ENCODE data around the gene USP15.
"Not testable (repeated sequence)": the region's sequence is repeated elsewhere in the genome, so short reads cannot be mapped to it uniquely, and the experiment has no call there.

USP15 gene

DNA sequence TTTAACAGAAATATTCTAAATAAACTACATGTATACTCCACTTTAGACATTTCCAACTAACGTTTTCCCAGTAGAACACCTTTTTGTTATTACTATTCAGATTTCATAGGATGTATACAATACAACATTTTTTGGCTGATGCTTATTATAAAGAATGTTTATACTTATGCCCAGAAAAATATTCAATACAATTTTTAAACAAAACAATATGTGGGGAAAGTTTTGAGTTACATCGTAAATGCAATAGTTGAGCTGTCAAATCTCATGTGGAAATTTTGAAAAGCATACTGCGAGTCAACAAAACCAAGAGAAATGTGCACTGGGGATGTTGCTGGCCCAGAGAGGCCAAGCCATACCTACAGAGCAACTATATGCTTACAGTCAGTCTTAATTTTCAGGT is 188.2 kb downstream of the USP15 start:
- DNase-seq (ENCODE audit: low read depth in 1 of 2, low spot score in 1 of 2), result no peak
- no peak overlapping the region for H3K27ac ChIP-seq (replicated peaks)
- no peaks in the 10 kb centered on the region for H3K27me3 ChIP-seq (ENCODE audit: insufficient read depth, poor library complexity, severe bottlenecking)
- TF ChIP-seq, protein P1, sequence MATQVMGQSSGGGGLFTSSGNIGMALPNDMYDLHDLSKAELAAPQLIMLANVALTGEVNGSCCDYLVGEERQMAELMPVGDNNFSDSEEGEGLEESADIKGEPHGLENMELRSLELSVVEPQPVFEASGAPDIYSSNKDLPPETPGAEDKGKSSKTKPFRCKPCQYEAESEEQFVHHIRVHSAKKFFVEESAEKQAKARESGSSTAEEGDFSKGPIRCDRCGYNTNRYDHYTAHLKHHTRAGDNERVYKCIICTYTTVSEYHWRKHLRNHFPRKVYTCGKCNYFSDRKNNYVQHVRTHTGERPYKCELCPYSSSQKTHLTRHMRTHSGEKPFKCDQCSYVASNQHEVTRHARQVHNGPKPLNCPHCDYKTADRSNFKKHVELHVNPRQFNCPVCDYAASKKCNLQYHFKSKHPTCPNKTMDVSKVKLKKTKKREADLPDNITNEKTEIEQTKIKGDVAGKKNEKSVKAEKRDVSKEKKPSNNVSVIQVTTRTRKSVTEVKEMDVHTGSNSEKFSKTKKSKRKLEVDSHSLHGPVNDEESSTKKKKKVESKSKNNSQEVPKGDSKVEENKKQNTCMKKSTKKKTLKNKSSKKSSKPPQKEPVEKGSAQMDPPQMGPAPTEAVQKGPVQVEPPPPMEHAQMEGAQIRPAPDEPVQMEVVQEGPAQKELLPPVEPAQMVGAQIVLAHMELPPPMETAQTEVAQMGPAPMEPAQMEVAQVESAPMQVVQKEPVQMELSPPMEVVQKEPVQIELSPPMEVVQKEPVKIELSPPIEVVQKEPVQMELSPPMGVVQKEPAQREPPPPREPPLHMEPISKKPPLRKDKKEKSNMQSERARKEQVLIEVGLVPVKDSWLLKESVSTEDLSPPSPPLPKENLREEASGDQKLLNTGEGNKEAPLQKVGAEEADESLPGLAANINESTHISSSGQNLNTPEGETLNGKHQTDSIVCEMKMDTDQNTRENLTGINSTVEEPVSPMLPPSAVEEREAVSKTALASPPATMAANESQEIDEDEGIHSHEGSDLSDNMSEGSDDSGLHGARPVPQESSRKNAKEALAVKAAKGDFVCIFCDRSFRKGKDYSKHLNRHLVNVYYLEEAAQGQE (IDR thresholded peaks at IDR 0.05; ENCODE audit: insufficient replicate concordance, low read depth), result no peak
- TF ChIP-seq, protein P2, sequence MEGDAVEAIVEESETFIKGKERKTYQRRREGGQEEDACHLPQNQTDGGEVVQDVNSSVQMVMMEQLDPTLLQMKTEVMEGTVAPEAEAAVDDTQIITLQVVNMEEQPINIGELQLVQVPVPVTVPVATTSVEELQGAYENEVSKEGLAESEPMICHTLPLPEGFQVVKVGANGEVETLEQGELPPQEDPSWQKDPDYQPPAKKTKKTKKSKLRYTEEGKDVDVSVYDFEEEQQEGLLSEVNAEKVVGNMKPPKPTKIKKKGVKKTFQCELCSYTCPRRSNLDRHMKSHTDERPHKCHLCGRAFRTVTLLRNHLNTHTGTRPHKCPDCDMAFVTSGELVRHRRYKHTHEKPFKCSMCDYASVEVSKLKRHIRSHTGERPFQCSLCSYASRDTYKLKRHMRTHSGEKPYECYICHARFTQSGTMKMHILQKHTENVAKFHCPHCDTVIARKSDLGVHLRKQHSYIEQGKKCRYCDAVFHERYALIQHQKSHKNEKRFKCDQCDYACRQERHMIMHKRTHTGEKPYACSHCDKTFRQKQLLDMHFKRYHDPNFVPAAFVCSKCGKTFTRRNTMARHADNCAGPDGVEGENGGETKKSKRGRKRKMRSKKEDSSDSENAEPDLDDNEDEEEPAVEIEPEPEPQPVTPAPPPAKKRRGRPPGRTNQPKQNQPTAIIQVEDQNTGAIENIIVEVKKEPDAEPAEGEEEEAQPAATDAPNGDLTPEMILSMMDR (IDR thresholded peaks at IDR 0.05; ENCODE audit: insufficient read depth, low read length), result no peak
- no peak for TF ChIP-seq GABPA (IDR thresholded peaks at IDR 0.05; ENCODE audit: low read depth)
- no peak for TF ChIP-seq POLR2AphosphoS5 (IDR thresholded peaks at IDR 0.05; ENCODE audit: low read depth)
- no peak for TF ChIP-seq SPI1 (IDR thresholded peaks at IDR 0.05; ENCODE audit: borderline replicate concordance, low read depth)
- no peak overlapping the region for H3K4me3 ChIP-seq (replicated peaks; ENCODE audit: insufficient read depth, low read length)

DNA sequence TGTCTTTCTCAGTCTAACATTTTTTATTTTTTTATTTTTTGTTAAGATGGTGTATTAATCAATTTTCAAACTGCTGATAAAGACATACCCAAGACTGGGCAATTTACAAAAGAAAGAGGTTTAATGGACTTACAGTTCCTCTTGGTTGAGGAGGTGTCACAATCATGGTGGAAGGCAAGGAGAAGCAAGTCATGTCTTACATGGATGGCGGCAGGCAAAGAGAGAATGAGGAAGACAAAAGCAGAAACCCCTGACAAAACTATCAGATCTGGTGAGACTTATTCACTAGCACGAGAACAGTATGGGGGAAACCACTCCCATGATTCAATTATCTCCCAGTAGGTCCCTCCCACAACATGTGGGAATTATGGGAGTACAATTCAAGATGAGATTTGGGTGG is 195.2 kb downstream of the USP15 start:
- not testable (repeated sequence) for H3K27me3 ChIP-seq (ENCODE audit: insufficient read depth, poor library complexity, severe bottlenecking); H3K27ac ChIP-seq (replicated peaks); H3K4me3 ChIP-seq (replicated peaks; ENCODE audit: insufficient read depth, low read length)
- peak in 1 of 2 experiments; percentile 28 for DNase-seq (ENCODE audit: low read depth in 1 of 2, low spot score in 1 of 2)

DNA sequence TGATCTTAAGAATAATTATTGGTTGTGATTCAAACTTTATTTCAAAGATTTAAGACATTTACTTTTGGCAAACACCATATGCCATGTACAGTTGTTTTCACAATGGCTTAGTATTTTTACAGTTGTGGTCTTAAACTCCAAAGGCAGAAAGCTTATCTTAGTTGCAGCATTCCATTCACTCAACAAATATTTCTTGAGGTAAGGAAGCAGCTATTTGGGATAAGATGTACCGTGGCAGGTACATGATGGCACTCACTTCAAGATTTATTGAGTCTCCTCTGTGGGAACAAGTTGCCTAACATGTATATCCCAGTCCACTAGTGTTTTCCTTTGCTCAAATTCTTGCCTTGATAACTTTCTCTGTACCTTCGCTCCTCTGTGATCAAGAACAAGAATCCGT is 198.4 kb downstream of the USP15 start:
- no peak for DNase-seq (ENCODE audit: low read depth in 1 of 2, low spot score in 1 of 2)
- no peak overlapping the region for H3K4me3 ChIP-seq (replicated peaks; ENCODE audit: insufficient read depth, low read length)
- H3K27me3 ChIP-seq (ENCODE audit: insufficient read depth, poor library complexity, severe bottlenecking), result no peaks in the 10 kb centered on the region
- no peak overlapping the region for H3K27ac ChIP-seq (replicated peaks)
- TF ChIP-seq GABPA (IDR thresholded peaks at IDR 0.05; ENCODE audit: low read depth) (no peak), SPI1 (IDR thresholded peaks at IDR 0.05; ENCODE audit: borderline replicate concordance, low read depth) (no peak), POLR2AphosphoS5 (IDR thresholded peaks at IDR 0.05; ENCODE audit: low read depth) (no peak)
- TF ChIP-seq, protein P2 (IDR thresholded peaks at IDR 0.05; ENCODE audit: insufficient read depth, low read length), result no peak
- TF ChIP-seq, protein P1 (IDR thresholded peaks at IDR 0.05; ENCODE audit: insufficient replicate concordance, low read depth), result no peak

DNA sequence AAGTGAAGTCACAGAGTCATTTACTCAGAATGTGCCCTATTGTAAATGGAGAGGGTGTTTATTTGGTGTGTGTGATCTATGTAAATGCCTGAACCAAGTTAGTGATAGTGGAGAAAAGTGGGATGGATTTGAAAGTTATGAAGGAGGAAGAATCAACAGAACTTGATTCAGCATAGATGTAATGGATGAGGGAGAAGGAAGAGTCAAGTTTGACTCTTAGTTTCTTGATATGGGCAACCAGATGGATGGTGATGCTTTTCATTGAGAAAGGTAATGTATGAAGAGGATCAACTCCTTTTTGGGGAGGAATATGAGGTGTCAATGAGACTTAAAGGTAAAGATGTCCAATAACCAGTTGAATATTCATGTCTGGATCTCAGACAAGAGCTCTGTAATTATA is 199.8 kb downstream of the USP15 start:
- Histone ChIP-seq H3K4me3 (replicated peaks; ENCODE audit: insufficient read depth, low read length) (no peak overlapping the region), H3K27me3 (ENCODE audit: insufficient read depth, poor library complexity, severe bottlenecking) (no peaks in the 10 kb centered on the region), H3K27ac (replicated peaks) (no peak overlapping the region)
- DNase-seq (ENCODE audit: low read depth in 1 of 2, low spot score in 1 of 2), result no peak
- TF ChIP-seq GABPA (IDR thresholded peaks at IDR 0.05; ENCODE audit: low read depth), result no peak
- TF ChIP-seq POLR2AphosphoS5 (IDR thresholded peaks at IDR 0.05; ENCODE audit: low read depth), result no peak
- no peak for TF ChIP-seq SPI1 (IDR thresholded peaks at IDR 0.05; ENCODE audit: borderline replicate concordance, low read depth)
- TF ChIP-seq, protein P1 (IDR thresholded peaks at IDR 0.05; ENCODE audit: insufficient replicate concordance, low read depth), result no peak
- TF ChIP-seq, protein P2 (IDR thresholded peaks at IDR 0.05; ENCODE audit: insufficient read depth, low read length), result no peak

DNA sequence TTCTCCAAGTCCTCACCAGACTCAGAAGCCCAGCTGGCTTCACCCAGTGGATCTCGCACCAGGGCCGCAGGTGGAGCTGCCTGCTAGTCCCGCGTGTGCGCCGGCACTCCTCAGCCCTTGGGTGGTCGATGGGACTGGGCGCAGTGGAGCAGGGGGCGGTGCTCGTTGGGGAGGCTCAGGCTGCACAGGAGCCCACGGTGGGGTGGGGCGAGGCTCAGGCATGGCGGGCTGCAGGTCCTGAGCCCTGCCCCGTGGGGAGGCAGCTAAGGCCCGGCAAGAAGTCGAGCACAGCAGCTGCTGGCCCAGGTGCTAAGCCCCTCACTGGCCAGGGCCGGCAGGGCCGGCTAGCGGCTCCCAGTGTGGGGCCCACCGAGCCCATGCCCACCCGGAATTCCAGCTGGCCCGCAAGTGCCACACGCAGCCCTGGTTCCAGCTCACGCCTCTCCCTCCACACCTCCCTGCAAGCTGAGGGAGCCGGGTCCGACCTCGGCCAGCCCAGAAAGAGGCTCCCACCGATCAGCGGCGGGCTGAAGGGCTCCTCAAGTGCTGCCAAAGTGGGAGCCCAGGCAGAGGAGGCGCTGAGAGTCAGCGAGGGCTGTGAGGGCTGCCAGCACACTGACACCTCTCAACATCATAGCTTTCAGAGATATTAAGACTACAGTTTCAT is 201.1 kb downstream of the USP15 start:
- not testable (repeated sequence) for H3K4me3 ChIP-seq (replicated peaks; ENCODE audit: insufficient read depth, low read length); DNase-seq (ENCODE audit: low read depth in 1 of 2, low spot score in 1 of 2); H3K27me3 ChIP-seq (ENCODE audit: insufficient read depth, poor library complexity, severe bottlenecking); H3K27ac ChIP-seq (replicated peaks)

DNA sequence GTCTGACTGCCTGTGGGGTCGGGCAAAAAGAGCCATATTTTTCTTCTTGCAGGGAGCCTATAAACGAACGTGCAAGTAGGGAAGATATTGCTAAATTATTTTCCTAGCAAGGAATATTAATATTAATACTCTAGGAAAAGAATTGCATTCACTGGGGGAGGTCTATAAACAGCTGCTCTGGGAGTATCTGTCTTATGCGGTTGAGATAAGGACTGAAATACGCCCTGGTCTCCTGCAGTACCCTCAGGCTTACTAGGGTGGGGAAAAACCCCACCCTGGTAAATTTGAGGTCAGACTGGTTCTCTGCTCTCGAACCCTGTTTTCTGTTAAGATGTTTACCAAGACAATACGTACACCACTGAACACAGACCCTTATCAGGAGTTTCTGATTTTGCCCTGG is 203.0 kb downstream of the USP15 start:
- DNase-seq (ENCODE audit: low read depth in 1 of 2, low spot score in 1 of 2); H3K27ac ChIP-seq (replicated peaks); H3K4me3 ChIP-seq (replicated peaks; ENCODE audit: insufficient read depth, low read length); H3K27me3 ChIP-seq (ENCODE audit: insufficient read depth, poor library complexity, severe bottlenecking): not testable (repeated sequence)

Data from HL-60 (cell line).